ENCODE measurements around the gene QSOX2.

DNA sequence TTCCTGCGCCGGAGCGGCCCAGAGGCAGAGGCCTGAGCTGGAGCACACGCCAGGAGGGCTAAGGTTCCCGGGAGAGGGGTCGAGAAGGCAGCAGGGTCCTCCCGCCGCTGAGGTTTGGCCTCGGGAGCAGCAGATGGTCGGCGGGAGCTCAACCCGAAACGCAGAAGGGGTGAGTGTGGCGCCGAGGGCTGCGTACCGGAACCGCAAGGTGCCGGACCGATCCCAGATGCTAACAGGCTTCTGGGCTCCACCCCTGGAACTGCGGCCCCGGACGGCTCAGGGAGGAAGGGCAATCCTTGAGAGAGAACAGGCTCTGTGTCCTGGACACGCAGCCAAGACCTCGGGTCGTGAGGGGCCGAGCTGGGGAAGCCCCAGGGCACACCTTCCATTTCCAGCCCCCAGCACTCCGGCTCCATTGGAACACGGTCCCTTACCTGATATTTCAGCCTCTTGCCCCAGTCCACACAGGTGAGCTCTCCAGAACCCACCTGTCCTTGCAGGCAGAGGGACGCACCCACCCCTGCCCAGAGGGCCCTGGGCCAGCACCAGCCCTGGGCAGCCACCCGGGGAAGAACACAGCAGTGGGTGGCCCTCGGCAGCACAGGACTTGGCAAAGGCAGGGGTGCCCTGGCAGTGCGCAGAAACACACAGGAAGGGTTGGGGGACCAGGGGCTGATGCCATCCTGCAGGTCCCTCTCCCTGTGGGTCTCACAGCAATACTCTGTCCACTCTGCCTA lies 42.0 kb downstream of the QSOX2 start:
- TF ChIP-seq, protein P1, sequence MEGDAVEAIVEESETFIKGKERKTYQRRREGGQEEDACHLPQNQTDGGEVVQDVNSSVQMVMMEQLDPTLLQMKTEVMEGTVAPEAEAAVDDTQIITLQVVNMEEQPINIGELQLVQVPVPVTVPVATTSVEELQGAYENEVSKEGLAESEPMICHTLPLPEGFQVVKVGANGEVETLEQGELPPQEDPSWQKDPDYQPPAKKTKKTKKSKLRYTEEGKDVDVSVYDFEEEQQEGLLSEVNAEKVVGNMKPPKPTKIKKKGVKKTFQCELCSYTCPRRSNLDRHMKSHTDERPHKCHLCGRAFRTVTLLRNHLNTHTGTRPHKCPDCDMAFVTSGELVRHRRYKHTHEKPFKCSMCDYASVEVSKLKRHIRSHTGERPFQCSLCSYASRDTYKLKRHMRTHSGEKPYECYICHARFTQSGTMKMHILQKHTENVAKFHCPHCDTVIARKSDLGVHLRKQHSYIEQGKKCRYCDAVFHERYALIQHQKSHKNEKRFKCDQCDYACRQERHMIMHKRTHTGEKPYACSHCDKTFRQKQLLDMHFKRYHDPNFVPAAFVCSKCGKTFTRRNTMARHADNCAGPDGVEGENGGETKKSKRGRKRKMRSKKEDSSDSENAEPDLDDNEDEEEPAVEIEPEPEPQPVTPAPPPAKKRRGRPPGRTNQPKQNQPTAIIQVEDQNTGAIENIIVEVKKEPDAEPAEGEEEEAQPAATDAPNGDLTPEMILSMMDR (IDR thresholded peaks at IDR 0.05) = no peak
- no peak for TF ChIP-seq POLR2A (IDR thresholded peaks at IDR 0.05)

Measured in right lobe of liver (tissue), 4 donors.